Neural cell (in vitro differentiated cells): ENCODE data around the gene MCC.

Experiments
- CTCF ChIP-seq: fragments of 450-650 bp; IDR thresholded peaks from 2 replicates; pipeline ENCODE4 v1.5.1; 2014; ENCODE audit warnings: antibody characterized with exemption, mild to moderate bottlenecking, moderate library complexity; ENCODE audit not compliant: poor library complexity, severe bottlenecking
- EZH2 ChIP-seq: fragments of 200-600, 300-800 bp; shearing (Covaris generic), sonication (generic); IDR thresholded peaks from 2 replicates; pipeline ENCODE4 v1.6.1; 2014; ENCODE audit warnings: antibody characterized with exemption, low read length, borderline replicate concordance, mild to moderate bottlenecking; ENCODE audit not compliant: insufficient read depth, poor library complexity, severe bottlenecking
- POLR2AphosphoS5 ChIP-seq: IDR thresholded peaks from 2 replicates; pipeline ENCODE4 v1.6.1; 2012
- TAF1 ChIP-seq: IDR thresholded peaks from 2 replicates; pipeline ENCODE4 v1.6.1; 2012; ENCODE audit warnings: low read depth

GRCh38 chr5:113058706-113059226, 429.5 kb downstream of the MCC start:
- no peak for TF ChIP-seq CTCF
- no peak for TF ChIP-seq TAF1
- TF ChIP-seq POLR2AphosphoS5 = no peak
- no peak for TF ChIP-seq EZH2
